Posterior vena cava (tissue), 2 donors: ENCODE results near the gene SLC9A8. TPM values are rescaled to one million over a fixed set of nuclear protein-coding genes. Genes with fewer than 3 reads are reported as not detected.
"Not testable (repeated sequence)": the region's sequence is repeated elsewhere in the genome, so short reads cannot be mapped to it uniquely, and the experiment has no call there.

Source experiments
- DNase-seq: peaks from one replicate; pipeline ENCODE4 v3.0.0-alpha.2; 2020; ENCODE audit warnings: low spot score
- intact Hi-C, 2 donors: fragments of 100-400 bp; cut with DNase I; formaldehyde crosslinking; loops; one replicate each; pipeline versions ENCODE4 v1.14.1 to v1.14.2; 2022 to 2023
- long read RNA-seq, 2 donors: library from polyadenylated mRNA; unstranded; transcript quantifications; one replicate each; pipeline ENCODE4 v2.0.0, GENCODE V29; 2020 to 2021
- total RNA-seq, 2 donors: library from RNA; stranded (reverse); fragmentation: NEBNext Ultra II Directional; extraction: Animal tissue kit (Norgen Biotek cat#: 25700); gene quantifications; one replicate each; pipeline ENCODE4 v1.2.1, GENCODE V29; 2021
- donor health status: DM: yes; HTN: yes; CAD: no.
- donor health status: DM: yes; HTN: yes; CAD: no.

Gene SLC9A8
- 10 to 100 TPM; 10.4 to 11.8 TPM for total RNA-seq
- long read RNA-seq, donor 1, partial matches to known transcripts: 1 of 5 reads
- long read RNA-seq, donor 1, other reads (novel, unspliced or antisense): 4 of 5 reads
- long read RNA-seq, donor 2, partial matches to known transcripts: 0 of 9 reads
- long read RNA-seq, donor 2, other reads (novel, unspliced or antisense): 9 of 9 reads

GRCh38 chr20:49812507-49813304 is at the start of gene SLC9A8:
TSS of gene SLC9A8 (plus strand) at chr20:49812828. CDS start at chr20:49812923, 95 bp downstream.
- DNase-seq: peak; percentile 97

GRCh38 chr20:49762940-49763766 is 49.5 kb upstream of the SLC9A8 start:
- intact Hi-C loops: no loop called here

More at GRCh38 chr20:49812507-49813304, at the start of gene SLC9A8:
- intact Hi-C loops: loop anchor here in 1 of 2 donors (5.0 kb wide), 1 partner anchor 100 kb away; the partner anchor contains the start of gene B4GALT5

GRCh38 chr20:49765413-49765736 is 47.3 kb upstream of the SLC9A8 start:
- intact Hi-C loops: loop anchor here in 1 of 2 donors (5.0 kb wide), 1 partner anchor 912 kb away; no protein-coding TSS in a partner anchor
- no peak for DNase-seq

More at GRCh38 chr20:49762940-49763766, 49.5 kb upstream of the SLC9A8 start:
- no peak for DNase-seq

- DNase-seq: no peak
- intact Hi-C loops: loop anchor here in 1 of 2 donors (5.0 kb wide), 1 partner anchor 911 kb away; no protein-coding TSS in a partner anchor
These were observed 46.6 kb upstream of the SLC9A8 start for GRCh38 chr20:49765846-49766541.

GRCh38 chr20:49766979-49767521 is 45.6 kb upstream of the SLC9A8 start:
- intact Hi-C loops: loop anchor here in 1 of 2 donors (5.0 kb wide), 1 partner anchor 910 kb away; no protein-coding TSS in a partner anchor
- DNase-seq: no peak

- intact Hi-C loops: loop anchor here in 1 of 2 donors (5.0 kb wide), 1 partner anchor 909 kb away; no protein-coding TSS in a partner anchor
- DNase-seq: no peak
These were observed 44.2 kb upstream of the SLC9A8 start for GRCh38 chr20:49768204-49769047.

GRCh38 chr20:49769048-49769581 is 43.5 kb upstream of the SLC9A8 start:
- no peak for DNase-seq
- intact Hi-C loops: loop anchor here in 1 of 2 donors (5.0 kb wide), 1 partner anchor 908 kb away; no protein-coding TSS in a partner anchor

- intact Hi-C loops: no loop called here
These were observed 42.0 kb upstream of the SLC9A8 start for GRCh38 chr20:49770634-49771033.

GRCh38 chr20:49774213-49774612 is 38.4 kb upstream of the SLC9A8 start:
- DNase-seq, intact Hi-C loops: not testable (repeated sequence)

More at GRCh38 chr20:49770634-49771033, 42.0 kb upstream of the SLC9A8 start:
- no peak for DNase-seq

GRCh38 chr20:49775229-49775693 is 37.4 kb upstream of the SLC9A8 start:
- DNase-seq: peak; percentile 81
- intact Hi-C loops: no loop called here

- intact Hi-C loops: no loop called here
- DNase-seq: no peak
These were observed 32.7 kb upstream of the SLC9A8 start for GRCh38 chr20:49779972-49780371.

GRCh38 chr20:49781676-49782075 is 31.0 kb upstream of the SLC9A8 start:
- DNase-seq: no peak
- intact Hi-C loops: loop anchor here in 1 of 2 donors (1.0 kb wide), 1 partner anchor 34 kb away; no protein-coding TSS in a partner anchor

GRCh38 chr20:49782439-49782838 is 30.2 kb upstream of the SLC9A8 start:
- intact Hi-C loops: loop anchor here in 1 of 2 donors (1.0 kb wide), 1 partner anchor 35 kb away; no protein-coding TSS in a partner anchor
- DNase-seq: not testable (repeated sequence)

GRCh38 chr20:49783021-49783995 is 29.3 kb upstream of the SLC9A8 start:
- DNase-seq, intact Hi-C loops: not testable (repeated sequence)

GRCh38 chr20:49784291-49784690 is 28.3 kb upstream of the SLC9A8 start:
- DNase-seq: no peak
- intact Hi-C loops: no loop called here
